A549 (cell line): ENCODE data around the gene HLA-DOA. TPM values are rescaled to one million over a fixed set of nuclear protein-coding genes. Genes with fewer than 3 reads are reported as not detected.

Experiments used
- ATAC-seq, 2 experiments: fragments of 200-7000 bp in 1 of 2; fragments of >200 bp in 1 of 2; cut with Nextera tagmentation in 1 of 2; cut with Tn5 transposase in 1 of 2; 3 replicates each; pipeline versions ENCODE4 v1.8.0 to v1.9.1; 2018 to 2020; ENCODE audit warnings: mild to moderate bottlenecking in 1 of 2, moderate library complexity in 1 of 2
- CTCF ChIA-PET: fragments of 300-600 bp; sonication (Branson Sonifier 250); formaldehyde crosslinking; extraction: SDS; loops from one replicate; lab custom pipeline; 2021; ENCODE audit warnings: antibody characterized with exemption, inconsistent platforms; lab: Yijun Ruan, JAX
- POLR2A ChIA-PET: fragments of 350-600 bp; formaldehyde crosslinking; extraction: SDS; loops from one replicate; lab custom pipeline; 2021; ENCODE audit warnings: antibody characterized with exemption, inconsistent platforms; lab: Yijun Ruan, JAX
- DNase-seq, 2 experiments: peaks; one replicate each; pipeline versions ENCODE4 v3.0.0 to v3.0.0-alpha.2; 2011 to 2016; ENCODE audit warnings: low read depth in 1 of 2, low spot score in 1 of 2
- FAIRE-seq: peaks from 2 replicates; lab custom pipeline; 2011; peaks lifted over from hg19 to GRCh38; lab: Jason Lieb, UNC
- H3K27ac ChIP-seq, 2 experiments: fragments of >200 bp; sonication (Bioruptor Twin); formaldehyde crosslinking; 3 replicates each; pipeline ENCODE4 v1.5.1; 2016 to 2017
- H3K4me1 ChIP-seq: fragments of >200 bp; sonication (Bioruptor Twin); formaldehyde crosslinking; 3 replicates; pipeline ENCODE4 v1.6.1; 2016
- H3K4me2 ChIP-seq: fragments of >200 bp; sonication (Bioruptor Twin); formaldehyde crosslinking; 3 replicates; pipeline ENCODE4 v1.6.1; 2016
- H3K4me3 ChIP-seq: fragments of >200 bp; sonication (Bioruptor Twin); formaldehyde crosslinking; 3 replicates; pipeline ENCODE4 v1.5.1; 2016
- H3K9me3 ChIP-seq: fragments of >200 bp; sonication (Bioruptor Twin); formaldehyde crosslinking; 3 replicates; pipeline ENCODE4 v1.6.1; 2016
- CEBPB ChIP-seq, 2 experiments: fragments of >200 bp in 1 of 2; sonication (Bioruptor Twin) in 1 of 2; formaldehyde crosslinking in 1 of 2; IDR thresholded peaks; 2 replicates each; pipeline ENCODE4 v1.6.1; 2012 to 2016
- CHD2 ChIP-seq: fragments of 150-350 bp; IDR thresholded peaks from 2 replicates; pipeline ENCODE4 v1.6.1; 2014; ENCODE audit warnings: low read length; ENCODE audit not compliant: partially characterized antibody
- CTCF ChIP-seq: fragments of >200 bp; sonication (Bioruptor Twin); formaldehyde crosslinking; IDR thresholded peaks from 3 replicates; pipeline ENCODE4 v1.5.1; 2016
- EHF ChIP-seq: fragments of 250-450 bp; sonication (Bioruptor Pico); IDR thresholded peaks from 2 replicates; pipeline ENCODE4 v1.5.0; 2020; ENCODE audit warnings: mild to moderate bottlenecking
- EHMT2 ChIP-seq: fragments of 200-600 bp; sonication (generic); IDR thresholded peaks from 2 replicates; pipeline ENCODE4 v1.6.1; 2016; ENCODE audit warnings: antibody characterized with exemption, low read depth, mild to moderate bottlenecking, moderate library complexity
- ELK1 ChIP-seq: fragments of 150-350 bp; IDR thresholded peaks from 2 replicates; pipeline ENCODE4 v1.6.1; 2014; ENCODE audit warnings: low read depth, mild to moderate bottlenecking, low read length
- HES2 ChIP-seq: fragments of >200 bp; sonication (Bioruptor Twin); formaldehyde crosslinking; IDR thresholded peaks from 2 replicates; pipeline ENCODE4 v1.6.1; 2016
- MAX ChIP-seq: IDR thresholded peaks from 2 replicates; pipeline ENCODE4 v1.6.1; 2012
- NR3C1 ChIP-seq: fragments of >200 bp; sonication (Bioruptor Twin); formaldehyde crosslinking; IDR thresholded peaks from 3 replicates; pipeline ENCODE4 v1.6.1; 2017
- RAD21 ChIP-seq, 2 experiments: fragments of >200 bp in 1 of 2; sonication (Bioruptor Twin) in 1 of 2; formaldehyde crosslinking in 1 of 2; IDR thresholded peaks in 1 of 2; conservative IDR thresholded peaks in 1 of 2; 2 replicates in 1 of 2; 3 replicates in 1 of 2; pipeline ENCODE4 v1.6.1; 2012 to 2018; ENCODE audit warnings: inconsistent platforms in 1 of 2
- RFX5 ChIP-seq: fragments of 450-650 bp; IDR thresholded peaks from 2 replicates; pipeline ENCODE4 v1.7.1; 2014; ENCODE audit warnings: antibody characterized with exemption, mild to moderate bottlenecking, moderate library complexity
- SMC3 ChIP-seq: fragments of >200 bp; sonication (Bioruptor Twin); formaldehyde crosslinking; IDR thresholded peaks from 3 replicates; pipeline ENCODE4 v1.6.1; 2018; ENCODE audit warnings: inconsistent platforms
- ZFP36 ChIP-seq: fragments of 450-650 bp; IDR thresholded peaks from 2 replicates; pipeline ENCODE4 v1.6.1; 2014; ENCODE audit warnings: borderline replicate concordance; ENCODE audit not compliant: partially characterized antibody
- WGBS: methylation state at CpG from one replicate; pipeline ENCODE4 v1.1.6; 2017; ENCODE audit errors: missing lambda C conversion rate; 5-methylcytosine and 5-hydroxymethylcytosine counted together
- polyA plus RNA-seq, 4 experiments: library from polyadenylated mRNA; depleted of rRNA in 3 of 4; stranded (reverse); fragments of >200 nt; fragmentation: RNase III in 1 of 4; extraction: RNeasy Plus Mini Kit Qiagen cat#74134 plus additional on column Dnase treatment in 1 of 4; gene quantifications; 2 replicates in 3 of 4; 3 replicates in 1 of 4; pipeline ENCODE4 v1.2.3, GENCODE V29; 2011 to 2017

The HLA-DOA gene
- polyA plus RNA-seq, 2 of the 4 experiments (the other 2 are of a cell fraction) = 0.03 to 0.27 TPM

GRCh38 chr6:32968093-32968866, 41.1 kb downstream of the HLA-DOA start, which contains the start of gene BRD2 (continued):
- no peak for TF ChIP-seq HES2

- ChIA-PET CTCF (interaction anchor here (0.7 to 4.3 kb wide), 23 partner anchors 8 to 142 kb away, joined by 3 to 63 read pairs (median 5); partner anchors contain the start of genes HLA-DMA and TAP2), POLR2A (interaction anchor here (0.7 to 1.8 kb wide), 6 partner anchors 17 to 305 kb away, joined by 3 to 10 read pairs (median 4); partner anchors contain the start of genes RING1, RPS18, TAP2 and VPS52)
- peak overlapping the region; percentile 95 for H3K4me2 ChIP-seq
- ATAC-seq = no peak
- no peak for FAIRE-seq
- H3K4me1 ChIP-seq = peaks cover 17% of the 10 kb centered on the region
- H3K27ac ChIP-seq = peak overlapping the region; percentile 99 to 100
- WGBS = 2% methylated on average over 16 of the region's 16 CpGs
- no peak for TF ChIP-seq CEBPB (IDR thresholded peaks at IDR 0.05)
- TF ChIP-seq SMC3 = peak; percentile 54; the same call in 2 of the 3 replicates
- peak; percentile 28 to 29; a peak in 2 of 5 replicates for TF ChIP-seq RAD21 (conservative IDR thresholded peaks at IDR 0.05 in 1 of 2, IDR thresholded peaks at IDR 0.05 in 1 of 2)
- TF ChIP-seq RFX5 = 0 out of 2 replicates have a peak, but pooled peaks have one; percentile 49
- peak; percentile 62 for TF ChIP-seq CTCF
- no peak for TF ChIP-seq MAX
- peak in 1 of 2 experiments; percentile 80 for DNase-seq
- H3K9me3 ChIP-seq = no peaks in the 10 kb centered on the region
- H3K4me3 ChIP-seq = peak overlapping the region; percentile 71
Measured at GRCh38 chr6:32967151-32968091, 42.0 kb downstream of the HLA-DOA start.

GRCh38 chr6:32964776-32965175, 44.6 kb downstream of the HLA-DOA start:
- no peak for DNase-seq
- no peak overlapping the region for H3K4me3 ChIP-seq
- H3K4me2 ChIP-seq = no peak overlapping the region
- H3K27ac ChIP-seq = no peak overlapping the region
- no peaks in the 10 kb centered on the region for H3K9me3 ChIP-seq
- 79% methylated on average over 5 of the region's 5 CpGs for WGBS
- no peak for TF ChIP-seq ELK1
- TF ChIP-seq NR3C1 = no peak
- TF ChIP-seq EHF = no peak
- TF ChIP-seq EHMT2 = no peak
- TF ChIP-seq CHD2 = no peak
- TF ChIP-seq ZFP36 = no peak
- no peak for TF ChIP-seq RFX5
- H3K4me1 ChIP-seq = peaks cover 17% of the 10 kb centered on the region
- no peak for FAIRE-seq
- ChIA-PET CTCF (interaction anchor here (1.1 to 4.3 kb wide), 5 partner anchors 12 to 105 kb away, joined by 3 to 63 read pairs (median 12); partner anchors contain the start of gene HLA-DMA), POLR2A (no interaction called here)
- no peak for ATAC-seq
